Ishikawa (cell line): Measurements from ENCODE around the gene COX4I1.

ENCODE experiments used
- CEBPB ChIP-seq: IDR thresholded peaks from 2 replicates; pipeline ENCODE4 v1.6.1; 2012
- CREB1 ChIP-seq: IDR thresholded peaks from 2 replicates; pipeline ENCODE4 v1.6.1; 2012; ENCODE audit warnings: low read depth
- EGR1 ChIP-seq: IDR thresholded peaks from 2 replicates; pipeline ENCODE4 v1.6.1; 2012
- EP300 ChIP-seq: IDR thresholded peaks from 2 replicates; pipeline ENCODE4 v1.6.1; 2012; ENCODE audit warnings: borderline replicate concordance
- FOXM1 ChIP-seq: IDR thresholded peaks from 2 replicates; pipeline ENCODE4 v1.6.1; 2012; ENCODE audit warnings: low read depth, borderline replicate concordance
- NFIC ChIP-seq: IDR thresholded peaks from 2 replicates; pipeline ENCODE4 v1.6.1; 2012
- RAD21 ChIP-seq: IDR thresholded peaks from 2 replicates; pipeline ENCODE4 v1.6.1; 2012; ENCODE audit warnings: low read depth
- TAF1 ChIP-seq: IDR thresholded peaks from 2 replicates; pipeline ENCODE4 v1.6.1; 2012; ENCODE audit warnings: low read depth, mild to moderate bottlenecking
- TCF12 ChIP-seq: IDR thresholded peaks from 2 replicates; pipeline ENCODE4 v1.6.1; 2012; ENCODE audit warnings: low read depth
- TEAD4 ChIP-seq: IDR thresholded peaks from 2 replicates; pipeline ENCODE4 v1.6.1; 2012
- YY1 ChIP-seq: IDR thresholded peaks from 2 replicates; pipeline ENCODE4 v1.6.1; 2012; ENCODE audit warnings: low read depth
- ZBTB7A ChIP-seq: IDR thresholded peaks from 2 replicates; pipeline ENCODE4 v1.6.1; 2012; ENCODE audit warnings: low read depth
- TF ChIP-seq, protein P1 (sequence below): IDR thresholded peaks from 2 replicates; pipeline ENCODE4 v1.6.1; 2012
- TF ChIP-seq, protein P2 (sequence below): IDR thresholded peaks from 2 replicates; pipeline ENCODE4 v1.6.1; 2012; ENCODE audit warnings: low read depth, mild to moderate bottlenecking
- TF ChIP-seq, protein P3 (sequence below): IDR thresholded peaks from 2 replicates; pipeline ENCODE4 v1.6.1; 2012

COX4I1 gene

DNA sequence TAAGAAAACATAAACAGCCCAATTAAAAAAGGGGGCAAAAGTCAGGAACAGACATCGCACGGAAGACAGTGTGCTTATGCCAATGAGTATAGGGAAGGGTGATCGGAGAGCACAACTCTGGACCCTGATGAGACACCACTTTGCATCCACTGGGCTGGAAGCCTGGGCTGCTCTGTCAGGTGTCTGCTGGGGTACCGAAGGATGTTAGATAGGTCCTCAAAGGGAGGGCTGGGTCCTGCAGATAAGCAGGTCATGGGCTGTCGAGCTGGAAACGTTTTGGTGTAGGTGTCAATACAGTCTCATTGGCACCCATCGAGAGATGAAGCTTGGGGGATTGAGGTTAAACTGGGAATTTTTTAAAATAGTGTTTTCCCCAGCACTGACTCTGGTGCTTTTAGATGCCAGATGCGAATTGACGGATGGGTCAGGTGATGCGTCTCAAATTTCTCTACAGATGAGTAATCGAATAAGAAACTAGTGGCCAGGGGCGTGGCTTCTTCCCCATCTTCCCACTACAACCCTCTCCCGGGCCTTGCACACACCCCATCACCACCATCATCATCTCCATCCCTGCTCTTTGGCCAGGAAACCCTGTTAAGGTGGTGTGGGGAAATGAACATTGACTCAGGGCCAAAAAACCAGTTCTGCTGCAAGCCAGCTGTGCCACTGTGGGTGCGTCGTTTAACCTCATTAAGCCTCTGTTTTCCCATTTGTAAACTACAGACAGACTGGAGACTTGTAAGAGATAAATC lies 51.7 kb downstream of the COX4I1 start:
- no peak for TF ChIP-seq TAF1
- TF ChIP-seq, protein P1, sequence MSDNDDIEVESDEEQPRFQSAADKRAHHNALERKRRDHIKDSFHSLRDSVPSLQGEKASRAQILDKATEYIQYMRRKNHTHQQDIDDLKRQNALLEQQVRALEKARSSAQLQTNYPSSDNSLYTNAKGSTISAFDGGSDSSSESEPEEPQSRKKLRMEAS, result no peak
- TF ChIP-seq ZBTB7A, result no peak
- no peak for TF ChIP-seq YY1
- TF ChIP-seq, protein P2, sequence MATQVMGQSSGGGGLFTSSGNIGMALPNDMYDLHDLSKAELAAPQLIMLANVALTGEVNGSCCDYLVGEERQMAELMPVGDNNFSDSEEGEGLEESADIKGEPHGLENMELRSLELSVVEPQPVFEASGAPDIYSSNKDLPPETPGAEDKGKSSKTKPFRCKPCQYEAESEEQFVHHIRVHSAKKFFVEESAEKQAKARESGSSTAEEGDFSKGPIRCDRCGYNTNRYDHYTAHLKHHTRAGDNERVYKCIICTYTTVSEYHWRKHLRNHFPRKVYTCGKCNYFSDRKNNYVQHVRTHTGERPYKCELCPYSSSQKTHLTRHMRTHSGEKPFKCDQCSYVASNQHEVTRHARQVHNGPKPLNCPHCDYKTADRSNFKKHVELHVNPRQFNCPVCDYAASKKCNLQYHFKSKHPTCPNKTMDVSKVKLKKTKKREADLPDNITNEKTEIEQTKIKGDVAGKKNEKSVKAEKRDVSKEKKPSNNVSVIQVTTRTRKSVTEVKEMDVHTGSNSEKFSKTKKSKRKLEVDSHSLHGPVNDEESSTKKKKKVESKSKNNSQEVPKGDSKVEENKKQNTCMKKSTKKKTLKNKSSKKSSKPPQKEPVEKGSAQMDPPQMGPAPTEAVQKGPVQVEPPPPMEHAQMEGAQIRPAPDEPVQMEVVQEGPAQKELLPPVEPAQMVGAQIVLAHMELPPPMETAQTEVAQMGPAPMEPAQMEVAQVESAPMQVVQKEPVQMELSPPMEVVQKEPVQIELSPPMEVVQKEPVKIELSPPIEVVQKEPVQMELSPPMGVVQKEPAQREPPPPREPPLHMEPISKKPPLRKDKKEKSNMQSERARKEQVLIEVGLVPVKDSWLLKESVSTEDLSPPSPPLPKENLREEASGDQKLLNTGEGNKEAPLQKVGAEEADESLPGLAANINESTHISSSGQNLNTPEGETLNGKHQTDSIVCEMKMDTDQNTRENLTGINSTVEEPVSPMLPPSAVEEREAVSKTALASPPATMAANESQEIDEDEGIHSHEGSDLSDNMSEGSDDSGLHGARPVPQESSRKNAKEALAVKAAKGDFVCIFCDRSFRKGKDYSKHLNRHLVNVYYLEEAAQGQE, result no peak
- TF ChIP-seq TCF12, result no peak
- TF ChIP-seq, protein P3, sequence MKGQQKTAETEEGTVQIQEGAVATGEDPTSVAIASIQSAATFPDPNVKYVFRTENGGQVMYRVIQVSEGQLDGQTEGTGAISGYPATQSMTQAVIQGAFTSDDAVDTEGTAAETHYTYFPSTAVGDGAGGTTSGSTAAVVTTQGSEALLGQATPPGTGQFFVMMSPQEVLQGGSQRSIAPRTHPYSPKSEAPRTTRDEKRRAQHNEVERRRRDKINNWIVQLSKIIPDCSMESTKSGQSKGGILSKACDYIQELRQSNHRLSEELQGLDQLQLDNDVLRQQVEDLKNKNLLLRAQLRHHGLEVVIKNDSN, result no peak
- no peak for TF ChIP-seq FOXM1
- no peak for TF ChIP-seq EP300
- TF ChIP-seq EGR1, result no peak
- no peak for TF ChIP-seq TEAD4
- TF ChIP-seq CEBPB, result no peak
- TF ChIP-seq NFIC, result no peak
- TF ChIP-seq CREB1, result no peak
- TF ChIP-seq RAD21, result no peak

DNA sequence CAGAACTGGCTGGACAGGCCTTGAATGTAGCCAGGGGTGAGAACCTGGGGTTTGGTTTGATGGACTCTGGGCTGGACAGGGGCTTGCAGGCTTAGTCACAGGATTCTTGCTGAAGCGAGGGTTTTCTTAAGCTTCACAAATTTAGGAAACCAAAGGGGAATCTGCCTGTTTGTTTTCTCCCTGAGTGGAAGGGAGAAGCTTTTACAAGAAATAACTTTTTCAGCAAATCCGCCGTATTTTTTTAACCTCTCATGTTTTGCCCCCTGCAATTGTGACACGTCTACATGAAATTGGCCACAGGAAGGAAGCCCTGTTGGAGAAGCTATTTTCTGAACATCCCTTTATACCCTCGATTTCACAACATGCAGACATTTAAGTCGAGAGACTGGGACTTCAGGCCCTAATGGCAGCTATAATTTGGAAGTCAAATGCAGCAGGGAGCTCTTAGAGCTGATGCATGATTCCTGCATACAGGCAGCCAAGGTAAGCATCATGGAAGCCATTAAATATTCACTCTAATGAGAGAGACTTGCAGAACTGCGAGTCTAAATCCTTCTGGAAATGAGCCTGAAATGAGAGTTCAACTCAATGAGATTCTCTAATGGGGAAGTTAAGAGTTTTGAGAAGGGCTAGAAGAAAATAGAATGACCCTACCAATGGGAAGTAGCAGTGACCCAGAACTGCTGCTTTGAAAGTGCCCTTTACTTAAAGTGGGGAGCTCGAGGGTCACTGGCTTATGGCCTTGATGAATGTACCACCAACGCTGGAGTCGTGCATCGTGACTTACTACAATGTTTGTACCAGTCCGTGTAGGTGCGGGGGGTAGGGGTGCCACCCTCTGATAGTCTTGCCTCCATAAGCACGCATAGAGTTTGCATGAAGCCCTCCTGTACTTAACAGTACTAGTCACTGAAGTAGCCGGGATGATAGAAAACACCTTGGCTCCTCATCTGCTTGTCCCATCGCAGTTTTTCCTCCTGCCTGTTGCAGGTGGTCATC lies 54.4 kb downstream of the COX4I1 start:
- TF ChIP-seq CEBPB (no peak), CREB1 (no peak)
- TF ChIP-seq, protein P2, result no peak

DNA sequence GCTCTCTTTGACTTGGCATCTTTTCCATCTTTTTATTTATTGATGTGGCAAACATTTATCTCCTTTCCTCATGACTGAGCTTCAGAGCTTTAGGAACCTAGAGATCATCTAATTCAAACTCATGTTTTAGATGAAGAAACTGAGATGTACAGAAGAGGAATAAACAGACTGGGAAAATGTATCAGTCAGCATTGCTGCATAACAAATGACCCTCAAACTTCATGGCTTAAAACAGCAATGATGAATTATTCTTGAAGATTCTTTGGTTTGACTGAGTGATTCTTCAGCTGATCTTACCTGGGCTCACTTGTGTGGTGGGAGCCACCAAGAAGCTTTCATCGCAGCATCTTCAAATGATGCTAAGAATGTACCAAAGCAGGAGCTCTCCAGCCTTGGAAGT lies 55.4 kb downstream of the COX4I1 start:
- no peak for TF ChIP-seq NFIC
- TF ChIP-seq CEBPB, result no peak
- TF ChIP-seq, protein P3, result no peak
- TF ChIP-seq ZBTB7A, result no peak
- no peak for TF ChIP-seq RAD21
- no peak for TF ChIP-seq FOXM1
- TF ChIP-seq EGR1, result no peak
- TF ChIP-seq TAF1, result no peak
- no peak for TF ChIP-seq EP300
- no peak for TF ChIP-seq TCF12
- no peak for TF ChIP-seq TEAD4
- TF ChIP-seq CREB1, result no peak
- TF ChIP-seq, protein P2, result no peak

DNA sequence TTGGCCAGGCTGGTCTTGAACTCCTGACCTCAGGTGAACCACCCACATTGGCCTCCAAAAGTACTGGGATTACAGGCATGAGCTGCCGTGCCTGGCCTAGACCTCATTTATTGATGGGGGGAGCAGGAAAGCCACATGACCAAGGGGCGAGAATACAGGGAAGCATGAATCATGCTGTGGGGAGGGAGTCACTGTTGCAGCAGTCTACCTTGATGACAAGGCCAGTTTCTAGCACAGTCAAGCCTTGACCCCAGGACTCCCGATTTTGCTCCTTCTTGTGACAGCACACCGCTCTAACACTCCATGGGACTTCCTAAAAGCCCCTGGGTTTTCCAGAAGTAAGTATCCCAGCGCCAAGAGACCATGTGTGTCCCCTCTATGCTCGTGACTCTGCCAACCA lies 56.6 kb downstream of the COX4I1 start:
- TF ChIP-seq, protein P1, result no peak
- TF ChIP-seq, protein P2, result no peak
- TF ChIP-seq TEAD4, result no peak
- TF ChIP-seq, protein P3, result no peak
- no peak for TF ChIP-seq ZBTB7A
- no peak for TF ChIP-seq EP300
- TF ChIP-seq CREB1, result no peak
- TF ChIP-seq TCF12, result no peak
- no peak for TF ChIP-seq EGR1
- TF ChIP-seq FOXM1, result no peak
- TF ChIP-seq YY1, result no peak
- no peak for TF ChIP-seq RAD21
- TF ChIP-seq NFIC, result no peak
